H1 (cell line): Measurements from ENCODE around the gene CFAP54.

Source experiments
- BCL11A ChIP-seq, 2 experiments: IDR thresholded peaks; one replicate each; pipeline ENCODE4 v1.6.1; 2011; ENCODE audit warnings: low read depth in 2 of 2, low read length in 2 of 2, mild to moderate bottlenecking in 2 of 2
- CHD7 ChIP-seq: fragments of 300-600 bp; sonication (generic); IDR thresholded peaks from 2 replicates; pipeline ENCODE4 v1.7.1; 2012; ENCODE audit warnings: low read length, moderate library complexity, mild to moderate bottlenecking, inconsistent platforms; ENCODE audit not compliant: insufficient replicate concordance
- CTCF ChIP-seq, 3 experiments: IDR thresholded peaks; 1 replicate in 2 of 3; 2 replicates in 1 of 3; pipeline versions ENCODE4 v1.5.1 to v1.6.1; 2011; ENCODE audit warnings: low read length in 3 of 3, mild to moderate bottlenecking in 3 of 3, inconsistent platforms in 2 of 3, low read depth in 1 of 3, moderate library complexity in 1 of 3; ENCODE audit not compliant: insufficient read depth in 1 of 3; ENCODE audit errors: control extremely low read depth in 1 of 3
- E2F6 ChIP-seq: IDR thresholded peaks from 2 replicates; pipeline ENCODE4 v1.6.1; 2012; ENCODE audit warnings: inconsistent platforms
- EP300 ChIP-seq, 2 experiments: IDR thresholded peaks; 1 replicate in 1 of 2; 2 replicates in 1 of 2; pipeline ENCODE4 v1.6.1; 2011 to 2012; ENCODE audit warnings: low read depth in 2 of 2, low read length in 2 of 2, mild to moderate bottlenecking in 2 of 2, borderline replicate concordance in 1 of 2, inconsistent platforms in 1 of 2, moderate library complexity in 1 of 2
- EZH2 ChIP-seq: fragments of 200-600 bp; sonication (generic); IDR thresholded peaks from 2 replicates; pipeline ENCODE4 v1.7.1; 2012; ENCODE audit warnings: low read depth, mild to moderate bottlenecking, moderate library complexity, low read length, inconsistent platforms; ENCODE audit not compliant: severe bottlenecking
- JUN ChIP-seq: IDR thresholded peaks from 2 replicates; pipeline ENCODE4 v1.6.1; 2011; ENCODE audit warnings: low read depth, mild to moderate bottlenecking, improper control_type of control experiment, low read length
- KDM1A ChIP-seq: fragments of 200-600, 300-600 bp; sonication (generic); IDR thresholded peaks from 2 replicates; pipeline ENCODE4 v1.7.1; 2016; ENCODE audit warnings: mild to moderate bottlenecking, low read length, borderline replicate concordance
- SUZ12 ChIP-seq: fragments of 200-600 bp; sonication (generic); IDR thresholded peaks from 2 replicates; pipeline ENCODE4 v1.6.1; 2012; ENCODE audit warnings: mild to moderate bottlenecking, inconsistent platforms, low read length, moderate library complexity, mixed read lengths
- TF ChIP-seq, protein P1 (sequence below): IDR thresholded peaks from 2 replicates; pipeline ENCODE4 v1.6.1; 2011; ENCODE audit warnings: low read length, improper control_type of control experiment

- TF ChIP-seq, protein P1, sequence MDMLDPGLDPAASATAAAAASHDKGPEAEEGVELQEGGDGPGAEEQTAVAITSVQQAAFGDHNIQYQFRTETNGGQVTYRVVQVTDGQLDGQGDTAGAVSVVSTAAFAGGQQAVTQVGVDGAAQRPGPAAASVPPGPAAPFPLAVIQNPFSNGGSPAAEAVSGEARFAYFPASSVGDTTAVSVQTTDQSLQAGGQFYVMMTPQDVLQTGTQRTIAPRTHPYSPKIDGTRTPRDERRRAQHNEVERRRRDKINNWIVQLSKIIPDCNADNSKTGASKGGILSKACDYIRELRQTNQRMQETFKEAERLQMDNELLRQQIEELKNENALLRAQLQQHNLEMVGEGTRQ: no peak
- TF ChIP-seq BCL11A (IDR thresholded peaks at IDR 0.05; ENCODE audit: low read depth in 2 of 2, low read length in 2 of 2) (no peak), CTCF (IDR thresholded peaks at IDR 0.05; ENCODE audit: control extremely low read depth in 1 of 3, insufficient read depth in 1 of 3, low read depth in 1 of 3, low read length in 3 of 3) (no peak), EZH2 (no peak), E2F6 (no peak), JUN (no peak), SUZ12 (no peak), KDM1A (no peak), CHD7 (no peak), EP300 (IDR thresholded peaks at IDR 0.05; ENCODE audit: borderline replicate concordance in 1 of 2, low read depth in 2 of 2, low read length in 2 of 2) (no peak)
These were observed 146.5 kb downstream of the CFAP54 start for GRCh38 chr12:96635844-96636243.
